Measurements from ENCODE around the gene FDX2.
A peak's percentile ranks its signal among the peaks of the same experiment; 100 is the strongest.

The FDX2 gene

DNA sequence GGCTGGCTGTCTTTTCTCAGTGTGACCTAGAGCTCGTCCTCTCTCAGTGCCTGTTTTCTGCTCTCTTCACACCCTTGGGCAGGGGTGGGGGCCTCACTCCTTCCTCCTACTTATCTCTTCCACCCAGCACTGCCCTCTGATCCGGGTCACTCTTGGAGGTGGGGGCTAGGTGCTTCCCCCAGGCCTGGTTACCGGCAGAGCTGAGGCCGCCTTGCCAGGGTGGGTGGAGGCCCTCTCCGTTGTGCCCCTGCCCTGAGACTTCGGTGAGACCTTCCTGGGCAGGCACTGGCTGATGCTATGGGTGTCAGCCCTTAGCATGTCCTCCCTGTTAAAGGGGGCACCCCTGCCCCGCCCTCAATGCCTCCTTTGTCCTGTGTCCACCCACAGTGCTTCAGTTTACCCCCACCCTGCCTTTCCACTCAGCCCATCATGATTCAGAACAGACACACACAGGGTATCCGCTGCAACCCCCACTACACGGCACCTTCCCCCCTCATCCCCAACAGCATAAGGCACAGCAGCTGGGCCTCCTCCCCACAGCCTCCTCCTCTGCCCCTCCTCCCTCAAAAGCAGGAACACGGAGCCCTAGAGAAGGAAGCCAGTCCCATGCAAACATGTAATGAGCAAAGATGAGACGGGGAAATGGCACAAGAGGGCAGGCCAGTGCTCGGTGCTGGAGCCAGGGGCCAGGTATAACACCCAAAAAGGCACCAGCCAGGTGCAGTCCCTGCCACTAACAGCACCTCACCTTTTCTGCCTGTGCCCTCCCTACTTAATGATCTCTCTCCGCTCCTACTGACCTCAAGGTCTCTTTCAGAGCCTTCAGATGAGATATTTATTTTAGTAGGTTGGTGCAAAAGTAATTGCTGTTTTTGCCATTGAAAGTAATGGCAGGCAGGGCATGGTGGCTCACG lies 16.0 kb downstream of the FDX2 start:
- no peak for DNase-seq (ENCODE audit: low spot score)

DNA sequence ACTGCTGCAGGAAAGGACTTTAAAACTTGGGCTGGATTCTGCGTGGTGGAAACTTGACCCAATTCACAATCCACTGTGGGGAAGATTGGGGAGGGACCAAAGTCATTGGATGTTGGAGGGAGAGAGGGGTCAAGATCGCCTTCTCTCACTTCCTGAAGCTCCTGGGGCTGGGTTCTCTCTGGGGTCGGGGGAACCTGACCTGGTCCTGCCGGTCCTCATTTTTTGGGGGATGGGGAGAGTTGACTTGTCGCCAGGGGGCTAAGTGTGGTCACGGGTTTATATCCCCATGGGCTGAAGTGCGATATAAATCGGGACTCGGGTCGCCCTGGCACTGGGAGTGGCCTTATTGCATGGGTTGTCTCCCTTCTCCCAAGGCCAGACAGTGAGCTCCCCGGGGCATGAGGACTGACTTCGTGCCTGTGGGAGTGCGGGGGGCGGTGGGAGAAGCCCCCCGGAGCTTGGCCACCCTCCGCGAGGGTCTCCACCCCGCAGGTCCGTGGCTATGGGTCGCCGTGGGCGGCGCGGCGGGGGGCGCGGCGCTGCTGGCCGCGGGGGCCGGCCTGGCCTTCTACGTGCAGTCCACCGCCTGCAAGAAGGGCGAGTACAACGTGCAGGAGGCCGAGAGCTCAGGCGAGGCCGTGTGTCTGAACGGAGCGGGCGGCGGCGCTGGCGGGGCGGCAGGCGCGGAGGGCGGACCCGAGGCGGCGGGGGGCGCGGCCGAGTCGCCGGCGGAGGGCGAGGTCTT lies 19.8 kb downstream of the FDX2 start:
- DNase-seq (ENCODE audit: low spot score), result peak; percentile 65

DNA sequence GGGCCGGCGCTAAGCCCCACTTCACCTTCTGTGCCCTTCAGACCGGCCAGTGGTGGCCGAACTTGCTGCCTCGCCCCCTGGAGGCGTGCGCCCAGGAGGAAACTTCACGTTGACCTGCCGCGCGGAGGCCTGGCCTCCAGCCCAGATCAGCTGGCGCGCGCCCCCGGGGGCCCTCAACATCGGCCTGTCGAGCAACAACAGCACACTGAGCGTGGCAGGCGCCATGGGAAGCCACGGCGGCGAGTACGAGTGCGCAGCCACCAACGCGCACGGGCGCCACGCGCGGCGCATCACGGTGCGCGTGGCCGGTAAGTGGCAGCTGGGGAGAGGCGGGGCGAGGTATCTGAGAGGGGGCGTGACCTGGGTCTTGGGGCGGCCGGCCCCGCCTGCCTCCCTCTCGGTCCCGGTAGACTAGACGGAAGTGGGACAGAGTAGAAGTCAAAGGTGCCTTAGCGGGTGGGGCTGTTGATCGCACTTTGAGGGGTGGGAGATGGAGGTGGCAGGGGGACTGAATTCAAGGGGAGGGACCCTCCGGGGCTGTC lies 20.4 kb downstream of the FDX2 start:
- DNase-seq (ENCODE audit: low spot score), result peak; percentile 65

DNA sequence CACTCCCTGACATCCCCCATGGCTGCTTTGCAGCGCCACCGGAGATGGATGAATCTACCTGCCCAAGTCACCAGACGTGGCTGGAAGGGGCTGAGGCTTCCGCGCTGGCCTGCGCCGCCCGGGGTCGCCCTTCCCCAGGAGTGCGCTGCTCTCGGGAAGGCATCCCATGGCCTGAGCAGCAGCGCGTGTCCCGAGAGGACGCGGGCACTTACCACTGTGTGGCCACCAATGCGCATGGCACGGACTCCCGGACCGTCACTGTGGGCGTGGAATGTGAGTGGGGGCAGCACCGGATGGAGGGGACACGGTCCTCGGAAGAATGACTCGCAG lies 21.5 kb downstream of the FDX2 start:
- DNase-seq (ENCODE audit: low spot score), result peak; percentile 76

DNA sequence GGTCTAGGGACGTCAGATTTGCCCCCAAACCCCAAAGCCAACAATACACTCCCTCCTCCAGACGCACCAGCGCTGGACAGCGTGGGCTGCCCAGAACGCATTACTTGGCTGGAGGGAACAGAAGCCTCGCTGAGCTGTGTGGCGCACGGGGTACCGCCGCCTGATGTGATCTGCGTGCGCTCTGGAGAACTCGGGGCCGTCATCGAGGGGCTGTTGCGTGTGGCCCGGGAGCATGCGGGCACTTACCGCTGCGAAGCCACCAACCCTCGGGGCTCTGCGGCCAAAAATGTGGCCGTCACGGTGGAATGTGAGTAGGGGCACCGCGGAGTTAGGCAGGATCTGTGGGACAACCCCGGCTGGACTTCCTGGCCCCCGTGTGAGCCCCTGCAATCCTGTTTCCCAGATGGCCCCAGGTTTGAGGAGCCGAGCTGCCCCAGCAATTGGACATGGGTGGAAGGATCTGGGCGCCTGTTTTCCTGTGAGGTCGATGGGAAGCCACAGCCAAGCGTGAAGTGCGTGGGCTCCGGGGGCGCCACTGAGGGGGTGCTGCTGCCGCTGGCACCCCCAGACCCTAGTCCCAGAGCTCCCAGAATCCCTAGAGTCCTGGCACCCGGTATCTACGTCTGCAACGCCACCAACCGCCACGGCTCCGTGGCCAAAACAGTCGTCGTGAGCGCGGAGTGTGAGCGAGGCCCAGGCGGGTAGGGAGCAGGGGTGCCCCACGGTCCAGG lies 22.0 kb downstream of the FDX2 start:
- DNase-seq (ENCODE audit: low spot score), result no peak

DNA sequence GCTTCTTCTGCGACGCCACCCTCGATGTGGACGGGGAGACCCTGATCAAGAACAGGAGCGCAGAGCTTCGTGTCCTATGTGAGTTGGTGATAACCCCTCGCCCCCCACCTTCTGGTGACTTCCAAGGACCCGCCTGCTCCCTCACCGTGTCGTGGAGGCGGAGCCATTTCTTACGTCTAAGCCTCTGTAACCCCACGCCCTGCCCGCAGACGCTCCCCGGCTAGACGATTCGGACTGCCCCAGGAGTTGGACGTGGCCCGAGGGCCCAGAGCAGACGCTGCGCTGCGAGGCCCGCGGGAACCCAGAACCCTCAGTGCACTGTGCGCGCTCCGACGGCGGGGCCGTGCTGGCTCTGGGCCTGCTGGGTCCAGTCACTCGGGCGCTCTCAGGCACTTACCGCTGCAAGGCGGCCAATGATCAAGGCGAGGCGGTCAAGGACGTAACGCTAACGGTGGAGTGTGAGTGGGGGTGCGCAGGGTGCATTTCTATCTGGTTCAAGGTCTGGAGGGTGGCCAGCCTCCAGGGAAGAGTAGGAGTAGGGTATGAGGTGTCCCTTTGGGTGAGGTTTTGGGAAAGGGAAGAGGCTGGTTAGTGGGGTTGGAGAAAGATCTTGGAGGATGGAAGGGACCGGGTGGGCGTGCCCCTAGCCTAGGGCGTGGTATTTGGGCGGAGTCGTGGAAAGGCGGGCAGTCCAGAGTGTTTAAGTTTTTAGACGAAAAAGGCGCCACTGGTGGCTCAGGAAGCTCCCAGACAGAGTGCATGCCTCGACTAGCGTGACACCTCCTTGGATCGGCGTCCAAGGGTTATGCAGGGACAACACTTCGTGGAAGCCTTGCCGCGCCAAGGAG lies 22.8 kb downstream of the FDX2 start:
- peak; percentile 59 for DNase-seq (ENCODE audit: low spot score)

DNA sequence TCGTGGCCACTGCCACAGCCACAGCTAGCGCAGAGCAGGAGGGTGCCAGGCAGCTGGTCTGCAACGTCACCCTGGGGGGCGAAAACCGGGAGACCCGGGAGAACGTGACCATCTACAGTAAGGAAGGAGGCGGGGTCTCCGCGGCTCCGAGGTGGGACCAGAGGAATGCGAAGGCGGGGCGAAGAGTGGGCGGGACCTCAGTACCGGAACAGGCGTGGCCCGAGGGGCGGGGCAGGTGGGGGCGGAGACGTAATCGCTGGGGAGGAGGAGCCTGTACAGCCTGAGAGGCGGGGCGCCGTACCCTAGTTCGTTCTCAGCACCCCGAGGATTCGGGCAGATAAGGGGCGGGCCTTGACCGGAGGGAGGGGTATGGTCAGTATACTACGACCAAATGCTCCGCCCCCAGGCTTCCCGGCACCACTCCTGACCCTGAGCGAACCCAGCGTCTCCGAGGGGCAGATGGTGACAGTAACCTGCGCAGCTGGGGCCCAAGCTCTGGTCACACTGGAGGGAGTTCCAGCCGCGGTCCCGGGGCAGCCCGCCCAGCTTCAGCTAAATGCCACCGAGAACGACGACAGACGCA lies 23.5 kb downstream of the FDX2 start:
- peak; percentile 90 for DNase-seq (ENCODE audit: low spot score)

DNA sequence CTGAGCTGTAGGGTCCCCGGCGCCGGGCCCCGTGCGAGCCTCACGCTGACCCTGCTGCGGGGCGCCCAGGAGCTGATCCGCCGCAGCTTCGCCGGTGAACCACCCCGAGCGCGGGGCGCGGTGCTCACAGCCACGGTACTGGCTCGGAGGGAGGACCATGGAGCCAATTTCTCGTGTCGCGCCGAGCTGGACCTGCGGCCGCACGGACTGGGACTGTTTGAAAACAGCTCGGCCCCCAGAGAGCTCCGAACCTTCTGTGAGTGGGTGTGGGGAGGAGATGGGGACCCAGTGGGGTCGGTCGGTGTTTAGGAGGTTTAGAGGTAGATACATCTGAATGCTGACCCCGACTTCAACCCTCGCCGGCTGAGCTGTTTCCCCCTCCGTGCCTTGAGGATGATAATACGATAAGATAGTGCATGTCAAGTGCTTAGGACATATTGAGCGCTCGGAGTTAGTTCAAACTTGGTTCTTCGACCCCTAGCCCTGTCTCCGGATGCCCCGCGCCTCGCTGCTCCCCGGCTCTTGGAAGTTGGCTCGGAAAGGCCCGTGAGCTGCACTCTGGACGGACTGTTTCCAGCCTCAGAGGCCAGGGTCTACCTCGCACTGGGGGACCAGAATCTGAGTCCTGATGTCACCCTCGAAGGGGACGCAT lies 24.1 kb downstream of the FDX2 start:
- no peak for DNase-seq (ENCODE audit: low spot score)

DNA sequence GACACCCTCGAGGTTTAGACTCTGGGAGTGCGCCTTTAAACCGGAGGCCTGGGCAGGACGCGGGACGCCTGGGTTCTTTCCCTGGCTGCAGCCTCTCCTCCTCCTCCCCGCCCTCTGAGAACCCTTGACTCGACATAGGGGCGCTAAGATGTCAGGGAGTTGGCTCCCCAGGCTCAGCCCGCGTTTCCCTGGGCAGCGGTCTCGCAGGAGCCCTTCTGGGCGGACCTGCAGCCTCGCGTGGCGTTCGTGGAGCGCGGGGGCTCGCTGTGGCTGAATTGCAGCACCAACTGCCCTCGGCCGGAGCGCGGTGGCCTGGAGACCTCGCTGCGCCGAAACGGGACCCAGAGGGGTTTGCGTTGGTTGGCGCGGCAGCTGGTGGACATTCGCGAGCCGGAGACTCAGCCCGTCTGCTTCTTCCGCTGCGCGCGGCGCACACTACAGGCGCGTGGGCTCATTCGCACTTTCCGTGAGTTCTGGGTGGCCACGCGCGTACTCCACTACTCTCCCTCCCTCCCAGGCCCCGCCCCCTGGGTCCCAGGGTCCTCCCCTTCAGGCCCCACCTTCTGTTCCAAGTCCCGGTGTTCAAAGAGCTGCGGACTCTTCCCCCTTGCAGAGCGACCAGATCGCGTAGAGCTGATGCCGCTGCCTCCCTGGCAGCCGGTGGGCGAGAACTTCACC lies 24.8 kb downstream of the FDX2 start:
- peak; percentile 69 for DNase-seq (ENCODE audit: low spot score)

DNA sequence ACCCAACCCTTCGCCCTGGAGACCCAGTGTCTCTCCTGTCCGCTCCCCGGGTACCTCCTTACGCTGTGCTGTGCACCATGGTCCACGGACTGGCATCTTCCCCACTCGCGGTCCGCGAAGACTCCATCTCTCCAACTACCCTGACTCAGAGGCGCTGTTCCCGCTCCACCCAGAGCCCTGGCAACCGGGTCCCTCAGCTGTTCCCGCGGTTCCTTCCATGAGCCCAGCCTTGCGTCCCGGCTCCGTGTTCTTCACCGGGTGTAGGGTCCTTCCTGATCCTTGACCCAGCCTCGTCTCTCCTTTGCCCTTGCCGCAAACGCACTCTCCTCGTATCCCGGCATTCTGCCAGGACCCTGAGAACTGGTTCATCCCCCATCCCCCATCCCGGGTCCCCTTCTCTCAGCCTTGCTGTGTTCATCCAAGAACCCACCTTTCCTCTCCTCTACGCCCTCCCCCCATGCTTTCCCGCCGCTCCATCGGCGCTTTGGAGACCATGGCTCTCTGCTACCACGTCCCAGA lies 25.4 kb downstream of the FDX2 start:
- peak; percentile 58 for DNase-seq (ENCODE audit: low spot score)

DNA sequence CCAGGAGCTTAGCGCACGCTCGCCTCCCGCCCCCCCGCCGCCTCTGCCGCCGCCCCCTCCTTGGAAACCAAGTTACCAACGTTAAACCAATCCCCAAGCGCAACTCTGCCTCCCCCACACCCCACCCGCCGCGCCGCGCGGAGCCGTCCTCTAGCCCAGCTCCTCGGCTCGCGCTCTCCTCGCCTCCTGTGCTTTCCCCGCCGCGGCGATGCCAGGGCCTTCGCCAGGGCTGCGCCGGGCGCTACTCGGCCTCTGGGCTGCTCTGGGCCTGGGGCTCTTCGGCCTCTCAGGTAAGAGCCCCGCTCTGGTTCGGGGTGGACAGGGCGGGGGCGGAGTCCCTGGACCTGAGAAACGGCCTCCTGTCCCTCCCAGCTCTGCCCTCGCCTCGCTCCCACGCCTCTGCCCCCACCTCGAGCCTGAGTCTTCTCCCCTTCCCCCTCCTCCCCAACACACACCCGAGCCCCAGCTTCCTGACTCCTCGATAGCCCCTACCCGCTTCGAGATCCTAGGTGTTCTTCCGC lies 25.9 kb downstream of the FDX2 start, which contains the start of gene ICAM5:
ICAM5 (plus strand) TSS at position 117 of the 521 bp plus-strand sequence; CDS start at position 209, 92 bp downstream.
- no peak for DNase-seq (ENCODE audit: low spot score)

DNA sequence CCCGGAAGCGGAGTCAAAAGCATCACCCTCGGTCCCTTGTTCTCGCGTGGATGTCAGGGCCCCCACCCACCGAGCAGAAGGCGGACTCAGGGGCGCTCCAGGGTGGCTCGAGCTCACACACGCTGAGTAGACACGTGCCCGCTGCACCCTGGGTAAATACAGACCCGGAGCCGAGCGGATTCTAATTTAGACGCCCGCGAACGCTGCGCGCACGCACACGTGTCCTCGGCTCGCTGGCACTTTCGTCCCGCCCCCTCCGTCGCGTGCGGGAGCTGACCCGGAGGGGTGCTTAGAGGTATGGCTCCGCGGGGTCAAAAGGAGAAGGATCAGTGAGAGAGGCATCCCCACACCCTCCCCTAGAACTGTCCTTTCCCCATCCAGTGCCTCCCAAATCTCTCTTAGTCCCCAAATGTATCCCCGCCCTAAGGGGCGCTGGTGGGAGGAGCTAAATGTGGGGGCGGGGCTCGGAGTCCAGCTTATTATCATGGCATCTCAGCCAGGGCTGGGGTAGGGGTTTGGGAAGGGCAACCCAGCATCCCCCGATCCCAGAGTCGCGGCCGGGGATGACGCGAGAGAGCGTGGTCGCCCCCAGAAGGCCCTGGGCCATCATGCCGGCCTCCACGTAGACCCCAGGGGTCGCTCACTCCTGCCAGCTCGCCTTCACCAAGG lies 26.5 kb downstream of the FDX2 start:
- DNase-seq (ENCODE audit: low spot score), result peak; percentile 72

DNA sequence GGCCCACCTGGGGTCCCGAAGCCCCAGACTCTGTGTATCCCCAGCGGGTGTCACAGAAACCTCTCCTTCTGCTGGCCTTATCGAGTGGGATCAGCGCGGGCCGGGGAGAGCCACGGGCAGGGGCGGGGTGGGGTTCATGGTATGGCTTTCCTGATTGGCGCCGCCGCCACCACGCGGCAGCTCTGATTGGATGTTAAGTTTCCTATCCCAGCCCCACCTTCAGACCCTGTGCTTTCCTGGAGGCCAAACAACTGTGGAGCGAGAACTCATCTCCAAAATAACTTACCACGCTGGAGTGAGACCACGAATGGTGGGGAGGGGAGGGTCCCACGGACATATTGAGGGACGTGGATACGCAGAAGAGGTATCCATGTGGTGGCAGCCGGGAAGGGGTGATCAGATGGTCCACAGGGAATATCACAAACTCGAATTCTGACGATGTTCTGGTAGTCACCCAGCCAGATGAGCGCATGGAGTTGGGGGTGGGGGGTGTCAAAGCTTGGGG lies 27.1 kb downstream of the FDX2 start:
- peak; percentile 85 for DNase-seq (ENCODE audit: low spot score)

DNA sequence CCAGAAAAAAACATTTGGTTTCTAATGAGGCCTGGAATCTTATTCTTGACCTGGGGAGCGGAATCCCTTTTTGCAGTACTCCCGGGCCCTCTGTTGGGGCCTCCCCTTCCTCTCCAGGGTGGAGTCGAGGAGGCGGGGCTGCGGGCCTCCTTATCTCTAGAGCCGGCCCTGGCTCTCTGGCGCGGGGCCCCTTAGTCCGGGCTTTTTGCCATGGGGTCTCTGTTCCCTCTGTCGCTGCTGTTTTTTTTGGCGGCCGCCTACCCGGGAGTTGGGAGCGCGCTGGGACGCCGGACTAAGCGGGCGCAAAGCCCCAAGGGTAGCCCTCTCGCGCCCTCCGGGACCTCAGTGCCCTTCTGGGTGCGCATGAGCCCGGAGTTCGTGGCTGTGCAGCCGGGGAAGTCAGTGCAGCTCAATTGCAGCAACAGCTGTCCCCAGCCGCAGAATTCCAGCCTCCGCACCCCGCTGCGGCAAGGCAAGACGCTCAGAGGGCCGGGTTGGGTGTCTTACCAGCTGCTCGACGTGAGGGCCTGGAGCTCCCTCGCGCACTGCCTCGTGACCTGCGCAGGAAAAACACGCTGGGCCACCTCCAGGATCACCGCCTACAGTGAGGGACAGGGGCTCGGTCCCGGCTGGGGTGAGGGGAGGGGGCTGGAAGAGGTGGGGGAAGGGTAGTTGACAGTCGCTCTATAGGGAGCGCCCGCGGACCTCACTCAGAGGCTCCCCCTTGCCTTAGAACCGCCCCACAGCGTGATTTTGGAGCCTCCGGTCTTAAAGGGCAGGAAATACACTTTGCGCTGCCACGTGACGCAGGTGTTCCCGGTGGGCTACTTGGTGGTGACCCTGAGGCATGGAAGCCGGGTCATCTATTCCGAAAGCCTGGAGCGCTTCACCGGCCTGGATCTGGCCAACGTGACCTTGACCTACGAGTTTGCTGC lies 28.7 kb downstream of the FDX2 start, which contains the start of gene ICAM4:
ICAM4 (plus strand) TSS at position 153 of the 935 bp plus-strand sequence; CDS start at position 211, 58 bp downstream.
- DNase-seq (ENCODE audit: low spot score), result peak; percentile 63

DNA sequence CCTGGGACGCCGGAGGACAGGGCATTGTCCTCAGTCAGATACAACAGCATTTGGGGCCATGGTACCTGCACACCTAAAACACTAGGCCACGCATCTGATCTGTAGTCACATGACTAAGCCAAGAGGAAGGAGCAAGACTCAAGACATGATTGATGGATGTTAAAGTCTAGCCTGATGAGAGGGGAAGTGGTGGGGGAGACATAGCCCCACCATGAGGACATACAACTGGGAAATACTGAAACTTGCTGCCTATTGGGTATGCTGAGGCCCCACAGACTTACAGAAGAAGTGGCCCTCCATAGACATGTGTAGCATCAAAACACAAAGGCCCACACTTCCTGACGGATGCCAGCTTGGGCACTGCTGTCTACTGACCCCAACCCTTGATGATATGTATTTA lies 30.4 kb downstream of the FDX2 start:
- no peak for DNase-seq (ENCODE audit: low spot score)

DNA sequence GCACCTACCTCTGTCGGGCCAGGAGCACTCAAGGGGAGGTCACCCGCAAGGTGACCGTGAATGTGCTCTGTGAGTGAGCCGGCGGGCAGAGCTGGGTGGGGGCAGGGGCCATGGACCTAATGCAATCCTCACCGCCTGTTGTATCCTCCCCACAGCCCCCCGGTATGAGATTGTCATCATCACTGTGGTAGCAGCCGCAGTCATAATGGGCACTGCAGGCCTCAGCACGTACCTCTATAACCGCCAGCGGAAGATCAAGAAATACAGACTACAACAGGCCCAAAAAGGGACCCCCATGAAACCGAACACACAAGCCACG lies 30.9 kb downstream of the FDX2 start:
- DNase-seq (ENCODE audit: low spot score), result no peak

All from ecto neural progenitor cell (in vitro differentiated cells).